Esophagus muscularis mucosa (tissue), 4 donors: Measurements from ENCODE around the gene COL5A3. TPM values are rescaled to one million over a fixed set of nuclear protein-coding genes. Genes with fewer than 3 reads are reported as not detected.

Experiments used
- DNase-seq: peaks from one replicate; pipeline ENCODE4 v3.0.0-alpha.2; 2017; ENCODE audit errors: extremely low spot score
- H3K27ac ChIP-seq, 4 donors: fragments of 200-600 bp; sonication (generic); replicated peaks in 1 of 4; 1 replicate in 3 of 4; 2 replicates in 1 of 4; pipeline ENCODE4 v1.5.1; 2016 to 2019; ENCODE audit warnings: mild to moderate bottlenecking in 1 of 4
- H3K27me3 ChIP-seq, 4 donors: fragments of 200-600 bp; sonication (generic); one replicate each; pipeline versions ENCODE4 v1.5.1 to v1.6.0; 2016 to 2019
- H3K36me3 ChIP-seq, 4 donors: fragments of 200-600 bp; sonication (generic); one replicate each; pipeline ENCODE4 v1.5.1; 2016 to 2019
- H3K4me1 ChIP-seq, 4 donors: fragments of 200-600 bp; sonication (generic); one replicate each; pipeline ENCODE4 v1.5.1; 2016 to 2019
- H3K4me3 ChIP-seq, 4 donors: fragments of 200-600 bp; sonication (generic); 1 replicate in 2 of 4; 2 replicates in 2 of 4; pipeline ENCODE4 v1.5.1; 2016 to 2019; ENCODE audit warnings: mild to moderate bottlenecking in 4 of 4, moderate library complexity in 1 of 4
- H3K9me3 ChIP-seq, 4 donors: fragments of 200-600 bp; sonication (generic); 1 replicate in 3 of 4; 2 replicates in 1 of 4; pipeline ENCODE4 v1.5.1; 2016 to 2019
- EP300 ChIP-seq: sonication (generic); formaldehyde crosslinking; IDR thresholded peaks from one replicate; pipeline ENCODE4 v1.6.1; 2017; ENCODE audit warnings: antibody characterized with exemption
- POLR2A ChIP-seq: fragments of 450-650 bp; IDR thresholded peaks from one replicate; pipeline ENCODE4 v1.6.1; 2017; ENCODE audit warnings: antibody characterized with exemption, moderate library complexity, mild to moderate bottlenecking, low read depth
- POLR2AphosphoS5 ChIP-seq, 2 donors: sonication (generic); formaldehyde crosslinking; IDR thresholded peaks; one replicate each; pipeline ENCODE4 v1.6.1; 2017; ENCODE audit warnings: antibody characterized with exemption in 2 of 2
- WGBS: methylation state at CpG from one replicate; pipeline ENCODE4 v1.1.5; 2018; 5-methylcytosine and 5-hydroxymethylcytosine counted together
- intact Hi-C: fragments of 100-400 bp; cut with DNase I; formaldehyde crosslinking; loops from one replicate; pipeline ENCODE4 v1.15.1; 2023
- total RNA-seq, 4 donors: library from RNA; depleted of rRNA; stranded (reverse); fragments of >200 nt; gene quantifications; one replicate each; pipeline versions ENCODE4 v1.1.0 to v1.2.1, GENCODE V29; 2016
- TF ChIP-seq, protein P1 (sequence below), 3 experiments: fragments of 200-600 bp in 2 of 3; fragments of 450-650 bp in 1 of 3; sonication (generic) in 2 of 3; IDR thresholded peaks; one replicate each; pipeline ENCODE4 v1.5.1; 2017 to 2019; ENCODE audit warnings: antibody characterized with exemption in 3 of 3, mild to moderate bottlenecking in 2 of 3, moderate library complexity in 1 of 3

COL5A3 gene
- total RNA-seq, 4 donors from 2014 or later = 12.9 to 29.1 (median 19.5) TPM

DNA sequence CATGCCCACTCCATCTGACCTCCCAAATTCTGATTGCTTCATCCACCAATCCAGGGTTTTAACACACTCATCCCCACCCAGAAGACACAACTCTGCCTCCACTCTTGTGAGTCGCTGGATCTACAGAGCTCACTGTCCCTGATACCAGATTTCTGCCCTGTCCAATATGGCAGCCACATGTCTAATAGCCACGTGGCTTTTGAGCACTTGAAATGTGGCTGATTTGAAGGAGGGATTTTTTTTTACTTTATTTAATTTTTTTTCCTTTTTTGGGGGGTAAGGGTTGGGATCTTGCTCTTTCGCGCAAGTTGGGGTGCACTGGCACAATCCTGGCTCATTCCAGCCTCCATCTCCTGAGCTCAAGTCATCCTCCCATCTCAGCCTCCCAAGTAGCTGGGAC, 49.2 kb downstream of the COL5A3 start:
- H3K36me3 ChIP-seq = peaks cover 2 to 47% (median 33%) of the 10 kb centered on the region in 4 donors
- H3K27ac ChIP-seq = no peak overlapping the region
- H3K27me3 ChIP-seq = peaks cover 0 to 56% (median 3%) of the 10 kb centered on the region in 4 donors
- no peaks in the 10 kb centered on the region for H3K4me1 ChIP-seq
- TF ChIP-seq, protein P1, sequence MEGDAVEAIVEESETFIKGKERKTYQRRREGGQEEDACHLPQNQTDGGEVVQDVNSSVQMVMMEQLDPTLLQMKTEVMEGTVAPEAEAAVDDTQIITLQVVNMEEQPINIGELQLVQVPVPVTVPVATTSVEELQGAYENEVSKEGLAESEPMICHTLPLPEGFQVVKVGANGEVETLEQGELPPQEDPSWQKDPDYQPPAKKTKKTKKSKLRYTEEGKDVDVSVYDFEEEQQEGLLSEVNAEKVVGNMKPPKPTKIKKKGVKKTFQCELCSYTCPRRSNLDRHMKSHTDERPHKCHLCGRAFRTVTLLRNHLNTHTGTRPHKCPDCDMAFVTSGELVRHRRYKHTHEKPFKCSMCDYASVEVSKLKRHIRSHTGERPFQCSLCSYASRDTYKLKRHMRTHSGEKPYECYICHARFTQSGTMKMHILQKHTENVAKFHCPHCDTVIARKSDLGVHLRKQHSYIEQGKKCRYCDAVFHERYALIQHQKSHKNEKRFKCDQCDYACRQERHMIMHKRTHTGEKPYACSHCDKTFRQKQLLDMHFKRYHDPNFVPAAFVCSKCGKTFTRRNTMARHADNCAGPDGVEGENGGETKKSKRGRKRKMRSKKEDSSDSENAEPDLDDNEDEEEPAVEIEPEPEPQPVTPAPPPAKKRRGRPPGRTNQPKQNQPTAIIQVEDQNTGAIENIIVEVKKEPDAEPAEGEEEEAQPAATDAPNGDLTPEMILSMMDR (IDR thresholded peaks at IDR 0.05) = no peak
- TF ChIP-seq POLR2A (no peak), POLR2AphosphoS5 (IDR thresholded peaks at IDR 0.05) (no peak), EP300 (no peak)
- DNase-seq = no peak
- 89% methylated on average over 4 of the region's 4 CpGs for WGBS
- H3K9me3 ChIP-seq = no peaks in the 10 kb centered on the region
- H3K4me3 ChIP-seq = no peak overlapping the region
- intact Hi-C loops = no loop called here

- H3K4me1 ChIP-seq = no peaks in the 10 kb centered on the region
- TF ChIP-seq POLR2A (no peak), EP300 (no peak)
- TF ChIP-seq, protein P1 (IDR thresholded peaks at IDR 0.05) = no peak
- peaks cover 0 to 44% (median 0%) of the 10 kb centered on the region in 4 donors for H3K27me3 ChIP-seq
- no peak for DNase-seq
- WGBS = 85% methylated on average over 1 of the region's 1 CpG
- intact Hi-C loops = no loop called here
- no peak overlapping the region for H3K4me3 ChIP-seq
- H3K27ac ChIP-seq = no peak overlapping the region
- no peaks in the 10 kb centered on the region for H3K9me3 ChIP-seq
- H3K36me3 ChIP-seq = peaks cover 0 to 34% (median 25%) of the 10 kb centered on the region in 4 donors
These were observed 51.9 kb downstream of the COL5A3 start for GRCh38 chr19:9958379-9958821.

GRCh38 chr19:9956956-9957355, 53.3 kb downstream of the COL5A3 start:
- H3K36me3 ChIP-seq = peaks cover 0 to 22% (median 15%) of the 10 kb centered on the region in 4 donors
- WGBS = 80% methylated on average over 3 of the region's 3 CpGs
- intact Hi-C loops = no loop called here
- H3K27ac ChIP-seq = no peak overlapping the region
- H3K4me3 ChIP-seq = no peak overlapping the region
- H3K9me3 ChIP-seq = no peaks in the 10 kb centered on the region
- no peak for TF ChIP-seq POLR2A
- TF ChIP-seq POLR2AphosphoS5 (IDR thresholded peaks at IDR 0.05) = no peak
- no peak for TF ChIP-seq EP300
- TF ChIP-seq, protein P1 (IDR thresholded peaks at IDR 0.05) = no peak
- no peak for DNase-seq
- no peaks in the 10 kb centered on the region for H3K4me1 ChIP-seq
- peaks cover 0 to 37% (median 0%) of the 10 kb centered on the region in 4 donors for H3K27me3 ChIP-seq

DNA sequence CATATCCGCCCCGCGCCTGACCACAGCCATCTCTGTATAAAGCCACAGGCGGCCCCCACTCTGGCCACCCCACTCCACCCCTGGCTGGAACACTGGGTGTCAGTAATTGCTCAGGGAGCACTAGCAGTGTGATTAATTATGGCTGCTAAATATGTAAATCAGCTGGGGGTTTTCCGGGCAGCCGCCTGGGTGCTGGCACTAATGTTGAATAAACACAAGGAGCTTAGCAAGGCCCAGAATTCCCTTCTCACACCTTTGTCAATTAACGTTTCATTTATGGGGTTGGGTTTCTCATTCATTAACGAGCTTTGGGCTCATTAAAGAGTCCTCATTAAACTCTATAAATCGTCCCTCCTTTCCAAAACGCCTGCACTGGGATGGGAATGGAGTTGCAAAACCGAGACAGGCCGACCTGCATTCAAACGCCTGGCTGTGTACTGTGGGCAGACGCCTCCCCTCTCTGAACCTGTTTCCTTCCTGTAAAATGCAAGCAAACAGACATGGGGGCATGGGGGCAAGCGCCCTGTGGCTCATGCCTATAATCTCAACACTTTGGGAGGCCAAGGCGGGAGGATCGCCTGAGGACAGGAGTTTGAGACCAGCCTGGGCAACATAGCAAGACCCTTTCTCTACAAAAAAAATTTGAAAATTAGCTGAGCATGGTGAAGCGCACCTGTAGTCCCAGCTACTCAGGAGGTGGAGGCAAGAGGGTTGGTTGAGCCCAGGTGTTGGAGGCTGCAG, 56.3 kb downstream of the COL5A3 start:
- Histone ChIP-seq H3K4me1 (no peaks in the 10 kb centered on the region), H3K36me3 (no peaks in the 10 kb centered on the region), H3K27ac (no peak overlapping the region), H3K4me3 (no peak overlapping the region), H3K9me3 (no peaks in the 10 kb centered on the region), H3K27me3 (peaks cover 0 to 18% (median 0%) of the 10 kb centered on the region in 4 donors)
- TF ChIP-seq POLR2A (no peak), POLR2AphosphoS5 (IDR thresholded peaks at IDR 0.05) (no peak), EP300 (no peak)
- TF ChIP-seq, protein P1 (IDR thresholded peaks at IDR 0.05) = no peak
- 71% methylated on average over 18 of the region's 18 CpGs for WGBS
- intact Hi-C loops = no loop called here
- no peak for DNase-seq
